Adrenal gland (tissue), 5 donors: Measurements from ENCODE around the gene FCER1G.

Experiments used
- CTCF ChIP-seq, 6 experiments: fragments of 450-650 bp in 4 of 6; fragments of 200-600 bp in 2 of 6; sonication (generic) in 1 of 6; IDR thresholded peaks; 1 replicate in 5 of 6; 2 replicates in 1 of 6; pipeline versions ENCODE4 v1.5.1 to v1.8.0; 2016 to 2021; ENCODE audit warnings: antibody characterized with exemption in 6 of 6, mild to moderate bottlenecking in 2 of 6, moderate library complexity in 1 of 6
- POLR2A ChIP-seq, 2 donors: fragments of 450-650 bp; IDR thresholded peaks; one replicate each; pipeline ENCODE4 v1.6.1; 2017; ENCODE audit warnings: antibody characterized with exemption in 2 of 2, mild to moderate bottlenecking in 2 of 2, moderate library complexity in 1 of 2
- donor health status: DM: no; HTN: no; CAD: no.

GRCh38 chr1:161226320-161226711 is 11.2 kb downstream of the FCER1G start:
- TF ChIP-seq CTCF (IDR thresholded peaks at IDR 0.05) = no peak
- no peak for TF ChIP-seq POLR2A (IDR thresholded peaks at IDR 0.05)
